Testis (tissue), 5 donors: ENCODE measurements around the gene FEM1A. TPM values are rescaled to one million over a fixed set of nuclear protein-coding genes. Genes with fewer than 3 reads are reported as not detected.
"Not testable (repeated sequence)": the region's sequence is repeated elsewhere in the genome, so short reads cannot be mapped to it uniquely, and the experiment has no call there.

Experiments used
- DNase-seq: peaks from one replicate; pipeline ENCODE4 v3.0.0-alpha.2; 2019
- H3K27ac ChIP-seq, 2 donors: fragments of 200-600 bp; sonication (generic); one replicate each; pipeline ENCODE4 v1.5.1; 2019
- H3K27me3 ChIP-seq: fragments of 200-600 bp; sonication (generic); one replicate; pipeline ENCODE4 v1.5.1; 2019
- H3K36me3 ChIP-seq: fragments of 200-600 bp; sonication (generic); one replicate; pipeline ENCODE4 v1.5.1; 2017; ENCODE audit warnings: low read depth; ENCODE audit errors: missing control alignments
- H3K4me1 ChIP-seq: fragments of 200-600 bp; sonication (generic); one replicate; pipeline ENCODE4 v1.5.1; 2019
- H3K4me3 ChIP-seq, 2 donors: fragments of 200-600 bp; sonication (generic); one replicate each; pipeline ENCODE4 v1.5.1; 2017 to 2019
- H3K9me3 ChIP-seq: fragments of 200-600 bp; sonication (generic); one replicate; pipeline ENCODE4 v1.5.1; 2017
- CTCF ChIP-seq, 3 experiments: fragments of 450-650 bp in 2 of 3; fragments of 200-600 bp in 1 of 3; sonication (generic) in 1 of 3; IDR thresholded peaks; one replicate each; pipeline ENCODE4 v1.5.1; 2016 to 2019; ENCODE audit warnings: antibody characterized with exemption in 3 of 3, mild to moderate bottlenecking in 2 of 3, moderate library complexity in 1 of 3
- POLR2A ChIP-seq: fragments of 450-650 bp; IDR thresholded peaks from one replicate; pipeline ENCODE4 v1.6.1; 2017; ENCODE audit warnings: antibody characterized with exemption, mild to moderate bottlenecking, moderate library complexity
- WGBS, 2 donors: methylation state at CpG; one replicate each; pipeline ENCODE4 v1.1.5; 2018; 5-methylcytosine and 5-hydroxymethylcytosine counted together
- intact Hi-C: fragments of 100-400 bp; cut with DNase I; formaldehyde crosslinking; loops from one replicate; pipeline ENCODE4 v1.15.1; 2023; ENCODE audit warnings: low total_unique reads
- long read RNA-seq, 2 donors: transcript quantifications; one replicate each; lab custom pipeline, GENCODE V29; 2026
- polyA plus RNA-seq: library from polyadenylated mRNA; stranded (reverse); fragments of 350-450 nt; fragmentation: Illumina TruSeq; extraction: RNeasy Lipid Tissue Mini Kit (QIAGEN cat#74804); gene quantifications from one replicate; pipeline ENCODE4 v1.2.3, GENCODE V29; 2014; ENCODE audit warnings: low read depth, low replicate concordance; ENCODE audit not compliant: insufficient read depth
- total RNA-seq, 2 donors: library from RNA; depleted of rRNA; stranded (reverse); fragments of >200 nt; gene quantifications; one replicate each; pipeline ENCODE4 v1.2.3, GENCODE V29; 2016

The FEM1A gene
- total RNA-seq, result 10 to 100 TPM; 14.3 to 15.8 TPM
- polyA plus RNA-seq, result 7.5 TPM
- long read RNA-seq, donor 1, full-length matches to known transcripts, result 57 of 215 reads
- long read RNA-seq, donor 1, partial matches to known transcripts, result 158 of 215 reads
- long read RNA-seq, donor 1, other reads (novel, unspliced or antisense), result 0 of 215 reads
- long read RNA-seq, donor 2, full-length matches to known transcripts, result 22 of 22 reads
- long read RNA-seq, donor 2, partial matches to known transcripts, result 0 of 22 reads
- long read RNA-seq, donor 2, other reads (novel, unspliced or antisense), result 0 of 22 reads

GRCh38 chr19:4791183-4792018 is at the start of gene FEM1A:
TSS of gene FEM1A (plus strand) at chr19:4791734. CDS start at chr19:4791855, 121 bp downstream.
- Histone ChIP-seq H3K27me3 (no peaks in the 10 kb centered on the region), H3K4me1 (peaks cover 8% of the 10 kb centered on the region), H3K36me3 (no peaks in the 10 kb centered on the region), H3K4me3 (peak within 1 kb of the TSS; percentile 94 to 98), H3K27ac (peak within 1 kb of the TSS; percentile 89 to 93), H3K9me3 (no peaks in the 10 kb centered on the region)
- TF ChIP-seq POLR2A (no peak), CTCF (IDR thresholded peaks at IDR 0.05) (peak; percentile 99 to 100 (median 100))
- 0 to 1% methylated on average over 37 to 67 of the region's 80 CpGs for WGBS, 2 donors
- intact Hi-C loops, result no loop called here
- DNase-seq, result peak; percentile 100

- peak; percentile 75 for DNase-seq
- Histone ChIP-seq H3K4me3 (no peak overlapping the region), H3K9me3 (no peaks in the 10 kb centered on the region), H3K36me3 (no peaks in the 10 kb centered on the region), H3K27me3 (no peaks in the 10 kb centered on the region), H3K27ac (peak overlapping the region; percentile 80 to 93), H3K4me1 (peaks cover 42% of the 10 kb centered on the region)
- intact Hi-C loops, result no loop called here
- TF ChIP-seq POLR2A, result no peak
- TF ChIP-seq CTCF (IDR thresholded peaks at IDR 0.05), result no peak
- 46 to 52% methylated on average over 12 of the region's 12 CpGs for WGBS, 2 donors
Observed at GRCh38 chr19:4742723-4743646, 48.5 kb upstream of the FEM1A start.

GRCh38 chr19:4744451-4745174 is 46.9 kb upstream of the FEM1A start:
- H3K36me3 ChIP-seq, result no peaks in the 10 kb centered on the region
- H3K27ac ChIP-seq, result peak overlapping the region; percentile 80 to 93
- WGBS, 2 donors, result 27 to 43% methylated on average over 8 of the region's 8 CpGs
- intact Hi-C loops, result no loop called here
- DNase-seq, result peak; percentile 91
- H3K9me3 ChIP-seq, result no peaks in the 10 kb centered on the region
- H3K4me1 ChIP-seq, result peaks cover 42% of the 10 kb centered on the region
- H3K27me3 ChIP-seq, result no peaks in the 10 kb centered on the region
- no peak overlapping the region for H3K4me3 ChIP-seq
- no peak for TF ChIP-seq POLR2A
- TF ChIP-seq CTCF (IDR thresholded peaks at IDR 0.05), result no peak

- peak overlapping the region; percentile 72 to 93 for H3K27ac ChIP-seq
- H3K27me3 ChIP-seq, H3K9me3 ChIP-seq, DNase-seq, intact Hi-C loops, H3K4me3 ChIP-seq, H3K36me3 ChIP-seq: not testable (repeated sequence)
- peaks cover 42% of the 10 kb centered on the region for H3K4me1 ChIP-seq
- WGBS, 2 donors, result 54 to 59% methylated on average over 10 of the region's 10 CpGs
Observed at GRCh38 chr19:4745175-4745574, 46.4 kb upstream of the FEM1A start.
